Karpas-422 (cell line): ENCODE data around the gene MAP7D3. TPM values are rescaled to one million over a fixed set of nuclear protein-coding genes. Genes with fewer than 3 reads are reported as not detected.
"Not testable (repeated sequence)": the region's sequence is repeated elsewhere in the genome, so short reads cannot be mapped to it uniquely, and the experiment has no call there.

Experiments
- DNase-seq: peaks from one replicate; pipeline ENCODE4 v3.0.0-alpha.2; 2015
- H2AFZ ChIP-seq: fragments of 200-600 bp; sonication (generic); 2 replicates; pipeline ENCODE4 v1.6.1; 2014; ENCODE audit warnings: antibody characterized with exemption, low read length, mixed read lengths
- H3K27ac ChIP-seq: fragments of 200-600 bp; sonication (generic); 2 replicates; pipeline ENCODE4 v1.5.1; 2014; ENCODE audit warnings: mild to moderate bottlenecking, low read length, moderate library complexity
- H3K27me3 ChIP-seq: fragments of 200-600 bp; sonication (generic); 2 replicates; pipeline ENCODE4 v1.6.1; 2014; ENCODE audit warnings: low read length, mixed read lengths
- H3K36me3 ChIP-seq: fragments of 200-600 bp; sonication (generic); 2 replicates; pipeline ENCODE4 v1.6.1; 2014; ENCODE audit warnings: low read length, mixed read lengths; ENCODE audit not compliant: insufficient read depth
- H3K4me1 ChIP-seq: fragments of 200-600 bp; sonication (generic); 2 replicates; pipeline ENCODE4 v1.6.1; 2014; ENCODE audit warnings: mild to moderate bottlenecking, low read length, mixed read lengths
- H3K4me2 ChIP-seq: fragments of 200-600 bp; sonication (generic); 2 replicates; pipeline ENCODE4 v1.6.1; 2014; ENCODE audit warnings: low read length, low read depth, mild to moderate bottlenecking; ENCODE audit not compliant: poor library complexity, severe bottlenecking
- H3K4me3 ChIP-seq: fragments of 200-600 bp; sonication (generic); 2 replicates; pipeline ENCODE4 v1.5.1; 2014; ENCODE audit warnings: mild to moderate bottlenecking, antibody characterized with exemption, low read length, mixed read lengths
- H3K79me2 ChIP-seq: fragments of 200-600 bp; sonication (generic); 2 replicates; pipeline ENCODE4 v1.6.1; 2014; ENCODE audit warnings: mild to moderate bottlenecking, low read length, mixed read lengths
- H3K9ac ChIP-seq: fragments of 200-600 bp; sonication (generic); 2 replicates; pipeline ENCODE4 v1.6.0; 2014; ENCODE audit warnings: low read length
- H3K9me2 ChIP-seq: fragments of 200-600 bp; sonication (generic), shearing (Covaris generic); replicated peaks from 2 replicates; pipeline ENCODE4 v1.6.0; 2014; ENCODE audit warnings: mild to moderate bottlenecking, low read length, moderate library complexity; ENCODE audit not compliant: insufficient read depth
- H3K9me3 ChIP-seq: fragments of 300-700, 200-600 bp; sonication (generic); 2 replicates; pipeline ENCODE4 v1.6.1; 2014; ENCODE audit warnings: low read length, mixed read lengths
- H4K20me1 ChIP-seq: fragments of 200-600 bp; sonication (generic); 2 replicates; pipeline ENCODE4 v1.6.1; 2014; ENCODE audit warnings: mild to moderate bottlenecking, antibody characterized with exemption, low read length, low read depth; ENCODE audit not compliant: insufficient read depth
- total RNA-seq: library from RNA; depleted of rRNA; stranded (reverse); fragments of >200 nt; shearing (Covaris generic); gene quantifications from 2 replicates; pipeline ENCODE4 v1.2.3, GENCODE V29; 2014; ENCODE audit warnings: low replicate concordance

Gene MAP7D3
- total RNA-seq, 1 experiment from 2014 or later, result 27.2 TPM

GRCh38 chrX:136237849-136238248 lies 13.4 kb downstream of the MAP7D3 start:
- not testable (repeated sequence) for H3K4me1 ChIP-seq, DNase-seq, H3K4me2 ChIP-seq, H3K9me3 ChIP-seq, H3K27me3 ChIP-seq, H2AFZ ChIP-seq, H3K9ac ChIP-seq, H4K20me1 ChIP-seq, H3K79me2 ChIP-seq, H3K9me2 ChIP-seq, H3K4me3 ChIP-seq, H3K27ac ChIP-seq
- peaks cover 22% of the 10 kb centered on the region; the same call in 1 of the 2 replicates for H3K36me3 ChIP-seq

GRCh38 chrX:136237074-136237473 lies 14.1 kb downstream of the MAP7D3 start:
- Histone ChIP-seq H3K27ac (no peak overlapping the region), H4K20me1 (no peaks in the 10 kb centered on the region), H3K9me3 (no peaks in the 10 kb centered on the region), H3K9me2 (no peaks in the 10 kb centered on the region), H3K4me2 (no peak overlapping the region), H3K4me3 (no peak overlapping the region), H3K36me3 (peaks cover 24% of the 10 kb centered on the region; the same call in 1 of the 2 replicates), H3K27me3 (no peaks in the 10 kb centered on the region), H3K9ac (no peak overlapping the region), H3K79me2 (no peaks in the 10 kb centered on the region), H2AFZ (no peak overlapping the region), H3K4me1 (no peaks in the 10 kb centered on the region)
- DNase-seq, result no peak

- Histone ChIP-seq H3K27ac (no peak overlapping the region), H4K20me1 (no peaks in the 10 kb centered on the region), H3K27me3 (no peaks in the 10 kb centered on the region), H3K9me2 (no peaks in the 10 kb centered on the region), H3K79me2 (no peaks in the 10 kb centered on the region), H2AFZ (no peak overlapping the region), H3K4me3 (no peak overlapping the region), H3K4me2 (no peak overlapping the region), H3K9ac (no peak overlapping the region), H3K4me1 (no peaks in the 10 kb centered on the region), H3K36me3 (peaks cover 15% of the 10 kb centered on the region; the same call in 1 of the 2 replicates), H3K9me3 (no peaks in the 10 kb centered on the region)
- DNase-seq, result no peak
Observed at GRCh38 chrX:136228839-136229207, 22.4 kb downstream of the MAP7D3 start.

GRCh38 chrX:136227948-136228838 lies 23.0 kb downstream of the MAP7D3 start:
- Histone ChIP-seq H3K27me3 (no peaks in the 10 kb centered on the region), H2AFZ (no peak overlapping the region), H3K27ac (no peak overlapping the region), H3K4me3 (no peak overlapping the region), H3K36me3 (peaks cover 18% of the 10 kb centered on the region; the same call in 1 of the 2 replicates), H3K79me2 (no peaks in the 10 kb centered on the region), H3K9ac (no peak overlapping the region), H3K4me1 (no peaks in the 10 kb centered on the region), H3K9me2 (no peaks in the 10 kb centered on the region), H4K20me1 (no peaks in the 10 kb centered on the region), H3K4me2 (no peak overlapping the region), H3K9me3 (no peaks in the 10 kb centered on the region)
- DNase-seq, result no peak

- H3K27ac ChIP-seq, result no peak overlapping the region
- H3K9me3 ChIP-seq, result no peaks in the 10 kb centered on the region
- no peak for DNase-seq
- H2AFZ ChIP-seq, result no peak overlapping the region
- H3K4me1 ChIP-seq, result no peaks in the 10 kb centered on the region
- H3K9ac ChIP-seq, result no peak overlapping the region
- H3K4me2 ChIP-seq, result no peak overlapping the region
- H3K36me3 ChIP-seq, result peaks cover 17% of the 10 kb centered on the region; the same call in 1 of the 2 replicates
- no peaks in the 10 kb centered on the region for H3K27me3 ChIP-seq
- no peaks in the 10 kb centered on the region for H3K79me2 ChIP-seq
- H3K4me3 ChIP-seq, result no peak overlapping the region
- no peaks in the 10 kb centered on the region for H3K9me2 ChIP-seq
- no peaks in the 10 kb centered on the region for H4K20me1 ChIP-seq
Observed at GRCh38 chrX:136227074-136227473, 24.1 kb downstream of the MAP7D3 start.

- H3K27ac ChIP-seq, result no peak overlapping the region
- no peaks in the 10 kb centered on the region for H3K9me2 ChIP-seq
- DNase-seq, result no peak
- no peaks in the 10 kb centered on the region for H3K4me1 ChIP-seq
- H3K9ac ChIP-seq, result no peak overlapping the region
- H3K79me2 ChIP-seq, result no peaks in the 10 kb centered on the region
- H4K20me1 ChIP-seq, result no peaks in the 10 kb centered on the region
- peaks cover 11% of the 10 kb centered on the region; the same call in 1 of the 2 replicates for H3K36me3 ChIP-seq
- H3K9me3 ChIP-seq, result no peaks in the 10 kb centered on the region
- H3K4me3 ChIP-seq, result no peak overlapping the region
- H2AFZ ChIP-seq, result no peak overlapping the region
- H3K4me2 ChIP-seq, result no peak overlapping the region
- H3K27me3 ChIP-seq, result no peaks in the 10 kb centered on the region
Observed at GRCh38 chrX:136221851-136222513, 29.2 kb downstream of the MAP7D3 start.

GRCh38 chrX:136220951-136221350 lies 30.2 kb downstream of the MAP7D3 start:
- H2AFZ ChIP-seq, result no peak overlapping the region
- no peaks in the 10 kb centered on the region for H3K9me2 ChIP-seq
- H3K27ac ChIP-seq, result no peak overlapping the region
- H3K27me3 ChIP-seq, result no peaks in the 10 kb centered on the region
- no peaks in the 10 kb centered on the region for H3K9me3 ChIP-seq
- no peaks in the 10 kb centered on the region for H3K4me1 ChIP-seq
- H3K4me2 ChIP-seq, result no peak overlapping the region
- peaks cover 11% of the 10 kb centered on the region; the same call in 1 of the 2 replicates for H3K36me3 ChIP-seq
- no peaks in the 10 kb centered on the region for H4K20me1 ChIP-seq
- no peak overlapping the region for H3K9ac ChIP-seq
- DNase-seq, result no peak
- H3K79me2 ChIP-seq, result no peaks in the 10 kb centered on the region
- H3K4me3 ChIP-seq, result no peak overlapping the region

- no peaks in the 10 kb centered on the region for H4K20me1 ChIP-seq
- H3K4me3 ChIP-seq, result no peak overlapping the region
- H3K9me3 ChIP-seq, result no peaks in the 10 kb centered on the region
- no peak overlapping the region for H3K9ac ChIP-seq
- DNase-seq, result no peak
- H3K79me2 ChIP-seq, result no peaks in the 10 kb centered on the region
- no peak overlapping the region for H3K4me2 ChIP-seq
- no peaks in the 10 kb centered on the region for H3K4me1 ChIP-seq
- H3K36me3 ChIP-seq, result peaks cover 10% of the 10 kb centered on the region; the same call in 1 of the 2 replicates
- no peak overlapping the region for H3K27ac ChIP-seq
- H3K27me3 ChIP-seq, result no peaks in the 10 kb centered on the region
- H2AFZ ChIP-seq, result no peak overlapping the region
- H3K9me2 ChIP-seq, result no peaks in the 10 kb centered on the region
Observed at GRCh38 chrX:136220540-136220939, 30.7 kb downstream of the MAP7D3 start.
